ENCODE results near the gene MBTPS1. TPM values are rescaled to one million over a fixed set of nuclear protein-coding genes. Genes with fewer than 3 reads are reported as not detected.

Gene MBTPS1
- total RNA-seq, 1 donor from 2014 or later: 53.2 TPM

- no peak for DNase-seq (ENCODE audit: low spot score)
- intact Hi-C loops (cut with DNase I): no loop called here
Measured at GRCh38 chr16:84082835-84083569, 33.7 kb downstream of the MBTPS1 start.

- intact Hi-C loops (cut with DNase I): no loop called here
- no peak for DNase-seq (ENCODE audit: low spot score)
Measured at GRCh38 chr16:84082110-84082509, 34.6 kb downstream of the MBTPS1 start.

GRCh38 chr16:84081446-84081989 is 35.2 kb downstream of the MBTPS1 start:
- intact Hi-C loops (cut with DNase I): no loop called here

GRCh38 chr16:84080813-84081212 is 35.9 kb downstream of the MBTPS1 start:
- intact Hi-C loops (cut with DNase I): no loop called here
- no peak for DNase-seq (ENCODE audit: low spot score)

More at GRCh38 chr16:84081446-84081989, 35.2 kb downstream of the MBTPS1 start:
- no peak for DNase-seq (ENCODE audit: low spot score)

GRCh38 chr16:84080378-84080777 is 36.4 kb downstream of the MBTPS1 start:
- intact Hi-C loops (cut with DNase I): no loop called here
- DNase-seq (ENCODE audit: low spot score): no peak

GRCh38 chr16:84079664-84080063 is 37.1 kb downstream of the MBTPS1 start:
- intact Hi-C loops (cut with DNase I): no loop called here
- no peak for DNase-seq (ENCODE audit: low spot score)

- no peak for DNase-seq (ENCODE audit: low spot score)
- intact Hi-C loops (cut with DNase I): no loop called here
Measured at GRCh38 chr16:84075376-84075775, 41.4 kb downstream of the MBTPS1 start.

- intact Hi-C loops (cut with DNase I): loop anchor here (5.0 kb wide), 1 partner anchor 108 kb away; no protein-coding TSS in a partner anchor
- DNase-seq (ENCODE audit: low spot score): no peak
Measured at GRCh38 chr16:84074721-84075120, 42.0 kb downstream of the MBTPS1 start.

GRCh38 chr16:84072014-84072413 is 44.7 kb downstream of the MBTPS1 start:
- DNase-seq (ENCODE audit: low spot score): no peak
- intact Hi-C loops (cut with DNase I): loop anchor here (5.0 kb wide), 1 partner anchor 110 kb away; no protein-coding TSS in a partner anchor

GRCh38 chr16:84071121-84071520 is 45.6 kb downstream of the MBTPS1 start:
- intact Hi-C loops (cut with DNase I): loop anchor here (5.0 kb wide), 1 partner anchor 111 kb away; no protein-coding TSS in a partner anchor
- DNase-seq (ENCODE audit: low spot score): no peak

- intact Hi-C loops (cut with DNase I): no loop called here
- no peak for DNase-seq (ENCODE audit: low spot score)
Measured at GRCh38 chr16:84069540-84069939, 47.2 kb downstream of the MBTPS1 start.

- intact Hi-C loops (cut with DNase I): no loop called here
- no peak for DNase-seq (ENCODE audit: low spot score)
Measured at GRCh38 chr16:84068783-84069462, 47.8 kb downstream of the MBTPS1 start.

GRCh38 chr16:84068041-84068440 is 48.7 kb downstream of the MBTPS1 start:
- intact Hi-C loops (cut with DNase I): no loop called here
- DNase-seq (ENCODE audit: low spot score): no peak

GRCh38 chr16:84067640-84068039 is 49.1 kb downstream of the MBTPS1 start:
- no peak for DNase-seq (ENCODE audit: low spot score)
- intact Hi-C loops (cut with DNase I): no loop called here

- DNase-seq (ENCODE audit: low spot score): no peak
- intact Hi-C loops (cut with DNase I): loop anchor here (2.0 kb wide), 1 partner anchor 109 kb away; no protein-coding TSS in a partner anchor
Measured at GRCh38 chr16:84065536-84066132, 51.1 kb downstream of the MBTPS1 start.

- DNase-seq (ENCODE audit: low spot score): no peak
- intact Hi-C loops (cut with DNase I): loop anchor here (2.0 to 5.0 kb wide), 3 partner anchors 95 to 237 kb away; partner anchors contain the start of gene NECAB2
Measured at GRCh38 chr16:84063980-84064379, 52.8 kb downstream of the MBTPS1 start.

GRCh38 chr16:84062734-84063640 is 53.8 kb downstream of the MBTPS1 start:
- peak; percentile 91 for DNase-seq (ENCODE audit: low spot score)
- intact Hi-C loops (cut with DNase I): loop anchor here (2.0 to 5.0 kb wide), 2 partner anchors 94 to 236 kb away; partner anchors contain the start of gene NECAB2

- intact Hi-C loops (cut with DNase I): loop anchor here (5.0 kb wide), 1 partner anchor 234 kb away; no protein-coding TSS in a partner anchor
- DNase-seq (ENCODE audit: low spot score): no peak
Measured at GRCh38 chr16:84061236-84061819, 55.4 kb downstream of the MBTPS1 start.

Measured in cardiac septum (tissue), 1 donor.